Ureter (tissue), 1 donor: ENCODE measurements around the gene TMEM212. TPM values are rescaled to one million over a fixed set of nuclear protein-coding genes. Genes with fewer than 3 reads are reported as not detected.

ENCODE experiments used
- DNase-seq: peaks from one replicate; pipeline ENCODE4 v3.0.0-alpha.2; 2020; ENCODE audit warnings: low spot score
- total RNA-seq: library from RNA; stranded (reverse); gene quantifications from one replicate; pipeline ENCODE4 v1.2.4, GENCODE V29; 2023
- donor health status: DM: yes; HTN: yes; CAD: no.

Gene TMEM212
- total RNA-seq, 1 donor from 2014 or later = not detected

- no peak for DNase-seq
Observed at GRCh38 chr3:171860830-171861535, 17.8 kb downstream of the TMEM212 start.

- no peak for DNase-seq
Observed at GRCh38 chr3:171862392-171862791, 19.2 kb downstream of the TMEM212 start.

- DNase-seq = no peak
Observed at GRCh38 chr3:171862993-171863521, 19.9 kb downstream of the TMEM212 start.

- DNase-seq = no peak
Observed at GRCh38 chr3:171863920-171864319, 20.8 kb downstream of the TMEM212 start.

GRCh38 chr3:171865191-171865865 lies 22.2 kb downstream of the TMEM212 start:
- no peak for DNase-seq

- no peak for DNase-seq
Observed at GRCh38 chr3:171867981-171868380, 24.8 kb downstream of the TMEM212 start.

GRCh38 chr3:171871392-171872274 lies 28.5 kb downstream of the TMEM212 start:
- no peak for DNase-seq

- DNase-seq = no peak
Observed at GRCh38 chr3:171873580-171873979, 30.4 kb downstream of the TMEM212 start.

- DNase-seq = no peak
Observed at GRCh38 chr3:171874251-171874681, 31.1 kb downstream of the TMEM212 start.

GRCh38 chr3:171874879-171875278 lies 31.7 kb downstream of the TMEM212 start:
- DNase-seq = no peak

- no peak for DNase-seq
Observed at GRCh38 chr3:171875923-171876412, 32.8 kb downstream of the TMEM212 start.

- DNase-seq = no peak
Observed at GRCh38 chr3:171876680-171877147, 33.6 kb downstream of the TMEM212 start.

- DNase-seq = no peak
Observed at GRCh38 chr3:171878461-171879225, 35.5 kb downstream of the TMEM212 start.

GRCh38 chr3:171879472-171879871 lies 36.3 kb downstream of the TMEM212 start:
- no peak for DNase-seq

GRCh38 chr3:171880101-171880870 lies 37.1 kb downstream of the TMEM212 start:
- DNase-seq = no peak

- no peak for DNase-seq
Observed at GRCh38 chr3:171881251-171881650, 38.1 kb downstream of the TMEM212 start.

- DNase-seq = no peak
Observed at GRCh38 chr3:171883257-171883892, 40.2 kb downstream of the TMEM212 start.

- no peak for DNase-seq
Observed at GRCh38 chr3:171883893-171884279, 40.7 kb downstream of the TMEM212 start.

- DNase-seq = no peak
Observed at GRCh38 chr3:171888466-171888865, 45.3 kb downstream of the TMEM212 start.

- DNase-seq = no peak
Observed at GRCh38 chr3:171890398-171890797, 47.2 kb downstream of the TMEM212 start.
